Non-pigmented ciliary epithelial cell (primary cell): Measurements from ENCODE around the gene GDPGP1.
"Not testable (repeated sequence)": the region's sequence is repeated elsewhere in the genome, so short reads cannot be mapped to it uniquely, and the experiment has no call there.

Source experiments
- DNase-seq: peaks from one replicate; pipeline ENCODE4 v3.0.0-alpha.2; 2010; ENCODE audit warnings: low read depth

GDPGP1 gene

DNA sequence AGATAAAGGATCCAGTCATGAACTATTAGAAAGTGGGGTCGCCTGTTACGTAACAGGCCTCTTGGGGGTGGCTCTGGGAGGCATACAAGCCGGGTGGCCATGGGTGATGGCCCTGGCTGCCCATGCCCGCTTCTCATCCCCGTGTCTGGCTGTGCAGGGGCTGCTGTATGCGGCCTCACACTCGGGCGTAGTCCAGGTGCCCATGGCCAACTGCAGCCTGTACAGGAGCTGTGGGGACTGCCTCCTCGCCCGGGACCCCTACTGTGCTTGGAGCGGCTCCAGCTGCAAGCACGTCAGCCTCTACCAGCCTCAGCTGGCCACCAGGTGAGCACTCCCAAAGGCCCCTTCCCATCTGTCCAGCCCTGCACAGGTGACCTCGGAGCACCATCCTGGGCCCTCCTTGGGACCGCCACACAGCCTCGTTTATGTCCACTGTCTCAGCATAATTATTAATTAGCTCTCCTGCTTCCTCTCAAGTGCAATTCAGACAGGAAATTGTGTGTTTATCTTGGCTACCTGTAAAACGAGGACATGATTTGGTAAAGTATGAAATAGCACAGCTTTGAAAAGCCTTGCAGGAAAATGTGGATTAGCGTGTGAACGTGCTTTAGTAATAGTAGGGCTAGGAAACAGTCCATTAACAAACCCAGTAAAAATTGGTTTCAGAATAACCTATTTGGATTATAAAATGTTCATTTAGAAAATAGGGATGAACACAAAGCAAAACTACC, 8.3 kb upstream of the GDPGP1 start:
- no peak for DNase-seq

DNA sequence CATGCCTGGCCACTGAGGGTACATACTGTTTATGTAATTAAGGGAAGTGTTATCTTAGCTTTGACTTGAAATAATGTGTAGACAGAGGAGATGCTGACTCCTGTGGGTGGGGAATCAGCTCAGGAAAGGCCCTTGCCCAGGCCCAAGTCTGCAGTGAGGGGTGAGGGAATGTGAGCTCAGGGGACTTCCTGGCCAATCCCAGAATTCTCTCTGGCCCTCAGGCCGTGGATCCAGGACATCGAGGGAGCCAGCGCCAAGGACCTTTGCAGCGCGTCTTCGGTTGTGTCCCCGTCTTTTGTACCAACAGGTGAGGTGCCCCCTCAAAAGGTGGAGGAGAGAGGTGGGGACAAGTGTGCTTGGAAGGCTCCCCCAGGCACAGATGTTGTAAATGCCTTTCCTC, 6.7 kb upstream of the GDPGP1 start:
- DNase-seq: no peak

DNA sequence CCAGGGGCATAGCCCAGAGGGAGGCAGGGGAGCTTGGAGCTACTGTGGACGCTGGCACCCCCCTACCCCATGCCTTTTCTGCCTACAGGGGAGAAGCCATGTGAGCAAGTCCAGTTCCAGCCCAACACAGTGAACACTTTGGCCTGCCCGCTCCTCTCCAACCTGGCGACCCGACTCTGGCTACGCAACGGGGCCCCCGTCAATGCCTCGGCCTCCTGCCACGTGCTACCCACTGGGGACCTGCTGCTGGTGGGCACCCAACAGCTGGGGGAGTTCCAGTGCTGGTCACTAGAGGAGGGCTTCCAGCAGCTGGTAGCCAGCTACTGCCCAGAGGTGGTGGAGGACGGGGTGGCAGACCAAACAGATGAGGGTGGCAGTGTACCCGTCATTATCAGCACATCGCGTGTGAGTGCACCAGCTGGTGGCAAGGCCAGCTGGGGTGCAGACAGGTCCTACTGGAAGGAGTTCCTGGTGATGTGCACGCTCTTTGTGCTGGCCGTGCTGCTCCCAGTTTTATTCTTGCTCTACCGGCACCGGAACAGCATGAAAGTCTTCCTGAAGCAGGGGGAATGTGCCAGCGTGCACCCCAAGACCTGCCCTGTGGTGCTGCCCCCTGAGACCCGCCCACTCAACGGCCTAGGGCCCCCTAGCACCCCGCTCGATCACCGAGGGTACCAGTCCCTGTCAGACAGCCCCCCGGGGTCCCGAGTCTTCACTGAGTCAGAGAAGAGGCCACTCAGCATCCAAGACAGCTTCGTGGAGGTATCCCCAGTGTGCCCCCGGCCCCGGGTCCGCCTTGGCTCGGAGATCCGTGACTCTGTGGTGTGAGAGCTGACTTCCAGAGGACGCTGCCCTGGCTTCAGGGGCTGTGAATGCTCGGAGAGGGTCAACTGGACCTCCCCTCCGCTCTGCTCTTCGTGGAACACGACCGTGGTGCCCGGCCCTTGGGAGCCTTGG, 5.9 kb upstream of the GDPGP1 start:
- DNase-seq: no peak

DNA sequence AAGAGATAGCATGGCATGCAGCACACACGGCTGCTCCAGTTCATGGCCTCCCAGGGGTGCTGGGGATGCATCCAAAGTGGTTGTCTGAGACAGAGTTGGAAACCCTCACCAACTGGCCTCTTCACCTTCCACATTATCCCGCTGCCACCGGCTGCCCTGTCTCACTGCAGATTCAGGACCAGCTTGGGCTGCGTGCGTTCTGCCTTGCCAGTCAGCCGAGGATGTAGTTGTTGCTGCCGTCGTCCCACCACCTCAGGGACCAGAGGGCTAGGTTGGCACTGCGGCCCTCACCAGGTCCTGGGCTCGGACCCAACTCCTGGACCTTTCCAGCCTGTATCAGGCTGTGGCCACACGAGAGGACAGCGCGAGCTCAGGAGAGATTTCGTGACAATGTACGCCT, 5.0 kb upstream of the GDPGP1 start:
- no peak for DNase-seq

DNA sequence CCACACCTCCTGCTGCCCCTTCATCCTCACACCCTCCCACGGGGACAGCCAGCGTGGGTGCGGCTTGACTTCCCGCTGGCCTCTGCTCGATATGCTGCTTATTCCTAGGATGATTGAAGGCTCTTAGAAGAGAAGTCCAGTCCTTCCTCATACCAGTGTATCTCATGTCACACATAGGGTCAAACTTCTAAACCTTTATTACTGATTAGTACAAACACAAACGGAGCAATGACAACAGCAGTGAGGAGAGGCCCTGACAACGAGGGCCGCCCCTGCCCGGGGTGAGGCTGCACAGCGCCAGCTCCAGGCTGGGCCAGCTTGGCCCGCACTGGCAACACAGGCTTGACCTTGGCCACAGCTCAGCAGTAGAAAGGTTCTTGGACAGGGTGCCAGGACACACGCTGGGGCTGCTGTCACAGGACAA, 3.9 kb upstream of the GDPGP1 start:
- no peak for DNase-seq

DNA sequence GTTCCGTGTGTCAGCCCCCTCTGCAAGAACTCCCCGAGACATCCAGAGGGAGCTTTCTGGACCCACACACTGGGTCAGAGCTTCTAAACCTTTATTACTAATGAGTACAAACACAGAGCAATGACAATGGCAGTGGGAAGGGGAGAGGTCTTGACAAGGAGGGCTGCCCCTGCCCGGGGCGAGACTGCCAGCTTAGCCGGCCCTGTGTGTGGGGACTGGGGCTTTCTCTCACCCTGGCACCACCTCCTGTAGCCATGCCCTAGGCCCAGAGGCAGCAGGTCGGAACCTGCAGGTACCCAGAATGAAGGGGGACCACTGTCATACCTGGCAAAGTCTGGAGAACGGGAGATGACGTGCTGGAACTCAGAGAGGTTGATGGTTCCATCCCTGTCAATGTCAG, 3.4 kb upstream of the GDPGP1 start:
- no peak for DNase-seq

DNA sequence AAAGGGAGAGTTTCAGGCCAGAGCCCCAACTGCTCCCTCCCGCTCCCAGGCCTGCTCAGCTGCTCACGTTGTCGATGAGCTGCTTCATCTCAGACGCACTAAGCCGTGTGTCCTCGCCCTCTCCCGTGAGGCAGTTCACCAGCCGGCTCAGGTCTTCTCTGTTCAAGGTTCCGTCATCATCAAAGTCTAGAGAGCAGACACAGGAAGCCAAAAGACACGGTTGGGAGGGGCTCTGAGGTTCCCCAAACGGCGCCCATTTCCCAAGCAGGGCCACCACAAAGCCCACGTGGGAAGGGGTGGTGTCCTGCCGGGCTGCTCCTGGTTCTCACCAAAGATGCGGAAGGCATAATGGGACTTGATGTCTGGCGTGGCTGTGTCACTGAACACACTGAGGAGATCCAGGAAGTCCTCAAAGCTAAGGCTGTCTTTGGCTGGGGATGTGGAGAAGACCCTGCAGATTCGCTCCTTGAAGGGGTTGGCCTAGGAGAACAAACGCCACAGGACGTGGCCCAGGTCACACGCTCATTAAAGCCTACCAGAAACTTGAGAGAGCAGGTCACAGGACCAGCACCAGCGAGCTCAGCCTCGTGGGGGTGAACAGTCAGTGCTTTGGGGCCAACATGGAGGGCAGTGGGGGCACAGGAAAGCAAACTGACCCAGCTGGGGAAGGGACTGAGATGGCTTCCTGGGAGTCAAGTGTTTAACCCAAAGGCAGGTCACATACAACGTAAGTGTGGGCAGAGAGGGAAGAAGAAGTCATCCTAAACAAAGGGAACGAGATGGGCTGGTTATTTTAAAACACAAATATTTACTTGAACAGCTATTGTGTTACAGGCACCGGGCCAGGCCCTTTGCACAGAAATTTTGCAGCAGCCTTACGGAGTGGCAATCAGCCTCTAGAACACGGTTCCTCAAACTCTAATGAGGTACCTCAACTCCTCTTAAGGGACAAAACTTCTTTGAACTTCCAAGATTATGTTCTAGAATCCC, 2.7 kb upstream of the GDPGP1 start:
- no peak for DNase-seq

DNA sequence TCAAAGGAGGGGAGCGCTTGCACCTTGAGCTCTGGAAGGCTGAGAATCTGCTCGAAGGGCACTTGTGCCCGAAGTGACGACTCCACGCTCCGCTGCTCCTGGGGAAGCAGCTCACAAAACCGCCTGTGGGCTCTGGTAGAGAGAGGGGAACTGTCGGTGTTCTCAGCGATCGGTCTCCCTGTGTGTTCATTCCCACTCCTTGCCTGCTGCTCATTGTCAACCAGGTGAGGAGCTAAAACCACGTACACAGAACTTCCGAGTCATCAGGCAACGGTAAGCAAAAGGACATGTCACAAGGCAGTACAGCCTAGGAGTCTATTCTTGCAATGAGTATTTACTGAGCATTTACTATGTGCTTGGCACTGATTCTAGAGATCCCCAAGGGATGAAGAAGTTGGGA, 1.8 kb upstream of the GDPGP1 start:
- DNase-seq: no peak

DNA sequence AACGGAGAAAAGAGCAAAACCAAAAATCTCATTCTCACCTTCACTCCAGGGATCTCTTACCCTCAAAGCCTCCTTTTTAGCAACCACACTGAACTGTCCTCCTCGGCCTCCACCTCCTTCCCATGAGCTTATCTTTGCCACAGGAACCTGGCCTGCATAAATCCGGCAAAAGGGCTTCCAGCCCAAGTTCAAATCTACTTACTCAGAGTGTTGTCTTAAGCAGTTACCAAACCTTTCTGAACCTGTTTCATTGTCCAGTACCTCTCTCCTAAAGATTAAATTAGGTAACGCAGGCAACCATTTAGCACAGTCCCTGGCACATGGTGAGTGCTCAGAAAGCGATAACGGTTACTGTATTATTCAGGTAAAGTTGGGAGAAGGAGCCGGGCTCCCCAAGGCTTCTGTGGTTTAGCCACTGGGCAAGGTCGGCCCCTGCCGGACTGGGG, 1.0 kb upstream of the GDPGP1 start:
- DNase-seq: no peak

DNA sequence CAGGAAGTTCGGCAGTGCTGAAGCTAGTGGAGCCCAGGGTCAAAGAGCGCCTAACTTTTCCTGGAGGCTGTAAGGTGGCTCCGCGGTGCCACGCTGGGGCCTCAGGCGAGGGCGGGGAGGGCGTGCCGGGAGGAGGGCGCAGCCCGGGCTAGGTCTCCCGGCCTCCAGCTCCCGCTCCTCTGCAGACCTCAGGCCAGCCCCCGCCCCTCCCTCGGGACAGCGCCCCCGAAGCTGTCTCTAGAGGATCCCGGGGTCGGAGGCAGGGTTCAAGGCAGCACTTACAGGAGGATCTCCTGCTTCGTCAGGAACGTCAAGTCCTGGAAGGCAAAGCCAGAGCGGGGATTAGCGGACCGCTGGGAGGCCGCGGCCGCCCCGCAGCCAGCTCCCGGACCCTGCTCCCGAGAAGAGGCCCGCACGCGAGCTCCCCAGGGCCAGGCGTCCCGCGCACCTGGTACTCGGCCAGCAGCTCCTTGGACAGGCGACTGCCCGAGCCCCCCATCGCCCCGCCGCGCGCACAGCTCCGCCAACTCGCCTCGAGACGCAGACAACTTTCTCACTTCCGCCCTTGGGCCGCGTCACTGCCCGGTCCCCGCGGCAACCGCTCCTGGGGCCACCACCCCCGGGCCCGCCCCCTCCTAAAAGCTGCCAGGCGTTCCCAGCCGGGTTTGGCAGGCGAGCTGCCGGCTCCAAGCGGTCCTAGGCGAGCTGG, 468 bp upstream of the GDPGP1 start, which contains the start of gene CIB1:
TSS of gene CIB1 (minus strand) at position 555 of the 709 bp plus-strand sequence. CDS start at position 499, 56 bp downstream.
- DNase-seq: peak; percentile 78

DNA sequence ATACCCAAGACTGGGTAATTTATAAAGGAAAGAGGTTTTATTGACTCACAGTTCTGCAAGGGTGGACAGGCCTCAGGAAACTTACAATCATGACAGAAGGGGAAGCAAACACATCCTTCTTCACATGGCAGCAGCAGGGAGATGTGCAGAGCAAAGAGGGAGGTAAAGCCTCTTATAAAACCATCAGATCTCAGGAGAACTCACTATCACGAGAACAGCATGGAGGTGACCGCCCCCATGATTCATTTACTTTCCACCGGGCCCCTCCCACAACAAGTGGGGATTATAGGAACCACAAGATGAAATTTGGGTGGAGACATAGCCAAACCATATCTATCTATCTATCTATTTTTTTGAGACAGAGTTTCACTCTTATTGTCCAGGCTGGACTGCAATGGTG, 5.4 kb downstream of the GDPGP1 start:
- no peak for DNase-seq

DNA sequence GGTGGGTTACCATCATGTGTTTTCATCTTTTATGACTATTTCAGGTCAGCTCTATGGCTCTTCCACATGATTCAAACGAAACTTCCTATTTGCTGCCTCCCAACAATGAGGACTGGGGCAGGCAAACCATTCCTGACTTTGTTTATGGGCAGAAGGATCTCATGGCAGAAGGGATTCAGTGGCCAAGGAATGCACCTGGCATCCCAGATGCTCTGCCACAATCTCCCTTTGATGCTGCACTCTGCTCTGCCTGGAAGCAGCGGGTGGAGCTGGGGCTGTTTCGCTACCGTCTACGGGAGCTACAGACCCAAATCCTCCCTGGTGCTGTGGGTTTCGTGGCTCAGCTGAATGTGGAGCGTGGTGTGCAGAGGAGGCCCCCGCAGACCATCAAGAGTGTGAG, 6.8 kb downstream of the GDPGP1 start:
- DNase-seq: no peak

DNA sequence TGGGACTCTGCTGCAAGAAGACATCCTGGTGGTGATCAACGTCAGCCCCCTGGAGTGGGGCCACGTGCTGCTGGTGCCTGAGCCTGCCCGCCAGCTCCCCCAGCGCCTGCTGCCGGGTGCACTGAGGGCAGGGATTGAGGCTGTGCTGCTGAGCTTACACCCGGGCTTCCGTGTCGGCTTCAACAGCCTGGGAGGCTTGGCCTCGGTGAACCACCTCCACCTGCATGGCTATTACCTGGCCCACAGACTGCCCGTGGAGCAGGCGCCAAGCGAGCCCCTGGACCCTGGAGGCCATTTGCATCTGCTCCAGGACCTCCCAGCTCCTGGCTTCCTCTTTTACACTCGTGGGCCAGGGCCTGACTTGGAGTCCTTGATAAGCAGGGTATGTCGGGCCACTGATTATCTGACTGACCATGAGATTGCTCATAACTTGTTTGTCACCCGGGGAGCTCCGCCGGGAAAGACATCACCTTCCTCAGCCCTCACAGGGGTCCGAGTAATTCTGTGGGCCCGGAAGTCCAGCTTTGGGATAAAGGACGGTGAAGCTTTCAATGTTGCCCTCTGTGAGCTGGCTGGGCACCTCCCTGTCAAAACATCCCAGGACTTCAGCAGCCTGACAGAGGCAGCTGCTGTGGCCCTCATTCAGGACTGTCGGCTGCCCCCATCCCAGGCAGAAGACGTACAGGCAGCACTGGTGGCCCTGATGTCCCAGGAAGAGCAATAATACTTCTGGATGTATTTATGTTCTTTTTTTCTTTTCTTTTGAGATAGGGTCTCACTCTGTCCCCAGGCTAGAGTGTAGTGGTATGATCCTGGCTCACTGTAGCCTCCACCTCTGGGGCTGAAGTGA, 7.6 kb downstream of the GDPGP1 start:
- no peak for DNase-seq

DNA sequence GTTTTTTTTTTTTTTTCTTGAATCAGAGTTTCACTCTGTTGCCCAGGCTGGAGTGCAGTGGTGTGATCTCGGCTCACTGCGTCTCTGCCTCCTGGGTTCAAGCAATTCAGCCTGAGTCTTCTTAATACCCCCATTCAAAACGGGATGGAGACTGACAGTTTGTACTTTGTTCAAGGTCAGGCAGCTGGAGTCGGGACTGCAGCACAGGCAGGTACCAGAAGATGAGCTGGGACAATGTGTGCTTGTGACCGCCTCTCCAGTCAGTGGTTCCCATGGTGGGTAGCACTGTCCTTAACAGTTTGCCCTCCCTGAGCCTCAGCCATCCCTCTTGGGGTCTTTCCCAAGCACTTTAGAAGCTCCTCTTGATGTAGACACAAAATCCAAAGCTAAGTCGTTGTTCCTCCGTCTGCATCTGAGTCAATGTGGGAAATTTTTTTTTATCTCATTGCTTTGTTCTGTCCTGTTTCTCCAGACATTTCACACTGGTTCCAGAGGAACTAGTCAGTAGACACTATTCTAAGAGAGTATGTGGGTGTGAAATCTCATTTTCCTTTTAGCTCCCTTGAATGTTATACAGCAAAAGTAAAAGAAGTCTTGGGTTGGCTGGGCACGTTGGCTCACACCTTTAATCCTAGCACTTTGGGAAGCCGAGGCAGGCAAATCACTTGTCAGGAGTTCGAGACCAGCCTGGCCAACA, 10.1 kb downstream of the GDPGP1 start:
- no peak for DNase-seq

DNA sequence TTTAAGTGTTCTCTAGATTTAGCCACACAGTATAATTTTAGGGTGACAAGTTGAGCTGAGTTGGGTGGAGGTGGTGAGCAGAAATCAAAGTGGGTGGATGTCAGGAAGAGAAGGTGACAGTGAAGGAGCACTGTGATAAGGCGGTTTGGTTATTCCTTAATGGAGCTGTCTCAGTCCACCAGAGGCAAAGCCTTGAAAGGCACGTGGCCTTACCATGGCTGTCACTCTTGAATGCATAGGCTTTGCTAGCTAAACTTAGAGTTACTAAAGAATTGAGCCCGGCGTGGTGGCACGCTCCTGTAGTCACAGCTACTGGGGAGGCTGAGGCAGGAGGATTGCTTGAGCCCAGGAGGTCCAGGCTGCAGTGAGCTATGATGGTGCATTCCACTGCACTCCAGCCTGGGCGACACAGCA, 14.8 kb downstream of the GDPGP1 start:
- no peak for DNase-seq

DNA sequence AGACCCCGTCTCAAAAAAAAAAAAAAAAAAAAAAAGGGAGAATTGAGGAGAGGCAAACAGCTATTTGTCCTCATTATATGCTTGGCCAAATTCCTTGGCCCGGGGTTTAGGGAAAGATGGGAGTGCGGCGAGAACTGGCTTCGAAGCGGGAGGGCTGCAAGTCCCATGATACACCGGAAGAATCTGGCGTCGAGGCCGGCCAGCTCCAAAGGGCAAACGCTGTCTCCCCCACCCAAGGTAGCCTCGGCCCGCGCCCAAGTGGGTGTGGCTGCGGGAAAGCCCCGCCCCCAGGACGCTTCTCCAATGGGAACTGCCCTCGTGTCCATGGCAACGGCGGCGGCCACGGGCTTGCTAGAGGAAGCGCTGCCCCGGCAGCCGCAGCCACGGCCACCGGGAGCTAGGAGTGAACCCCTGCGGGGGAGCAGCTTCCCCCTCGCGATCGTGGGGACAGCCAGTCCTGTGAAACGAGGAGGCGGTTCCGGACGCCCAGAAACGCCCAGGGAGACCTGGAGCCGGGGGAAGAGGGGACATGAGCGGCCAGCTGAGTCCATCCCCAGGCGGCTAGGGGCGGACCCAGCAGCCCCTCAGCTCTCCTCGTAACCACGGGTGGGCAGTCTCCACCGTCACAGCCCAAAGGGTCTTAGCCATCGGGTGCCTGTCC, 15.3 kb downstream of the GDPGP1 start, which contains the start of gene TTLL13:
TSS of gene TTLL13 (plus strand) at position 354 of the 661 bp plus-strand sequence. CDS start 1,075 bp downstream, outside the sequence.
- no peak for DNase-seq

DNA sequence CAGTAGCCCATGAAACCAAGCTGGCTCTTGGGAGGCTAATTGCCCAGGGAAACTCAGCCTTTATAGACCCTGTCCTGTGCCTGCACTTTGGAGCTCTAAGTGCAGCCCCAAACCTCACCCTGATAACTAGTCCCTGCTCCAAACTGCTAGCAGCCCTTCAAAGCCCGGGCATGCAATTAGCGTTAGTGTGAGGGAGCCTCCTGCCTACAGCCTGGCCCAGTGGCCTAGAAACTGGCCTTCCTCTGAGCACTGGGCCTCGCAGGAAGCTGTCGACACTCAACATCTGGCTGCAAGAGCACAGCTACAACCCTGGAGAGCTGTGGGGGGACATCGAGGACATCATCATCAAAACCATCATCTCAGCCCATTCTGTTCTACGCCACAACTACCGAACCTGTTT, 23.8 kb downstream of the GDPGP1 start:
- no peak for DNase-seq

DNA sequence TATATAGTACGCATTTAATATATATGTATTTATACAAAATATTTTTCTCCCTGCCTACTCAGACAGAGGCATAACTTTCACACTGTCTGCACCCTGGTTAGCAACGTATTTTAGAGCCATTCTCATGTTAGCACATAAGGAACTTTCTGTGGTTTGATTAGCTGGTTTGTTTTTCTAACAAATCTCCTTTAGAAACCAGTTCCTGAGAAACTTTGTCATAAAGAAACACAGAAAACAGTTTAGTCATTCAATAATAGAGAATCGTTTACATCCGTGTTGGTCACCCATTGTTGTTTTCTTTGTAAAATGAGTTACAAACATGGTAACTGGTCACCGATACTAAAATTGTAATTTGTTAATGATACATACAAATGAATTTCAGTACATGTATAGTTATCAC, 25.5 kb downstream of the GDPGP1 start:
- no peak for DNase-seq

DNA sequence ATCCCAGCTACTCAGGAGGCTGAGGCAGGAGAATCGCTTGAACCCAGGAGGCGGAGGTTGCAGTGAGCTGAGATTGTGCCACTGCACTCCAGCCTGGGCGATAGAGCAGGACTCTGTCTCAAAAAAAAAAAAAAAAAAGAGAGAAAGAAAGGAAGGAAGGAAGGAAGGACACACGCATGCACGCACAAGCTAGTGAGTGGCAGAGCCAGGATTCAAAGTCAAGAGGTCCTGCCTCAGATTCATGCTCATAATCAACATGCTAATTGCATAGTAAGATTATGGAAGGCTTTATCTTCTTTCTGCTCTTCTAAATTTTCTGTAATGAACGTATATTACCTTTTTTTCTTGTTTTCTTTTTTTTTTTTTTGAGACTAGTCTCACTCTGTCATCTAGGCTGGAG, 26.7 kb downstream of the GDPGP1 start:
- DNase-seq: not testable (repeated sequence)
